ENCODE data around the gene LEFTY1. TPM values are rescaled to one million over a fixed set of nuclear protein-coding genes. Genes with fewer than 3 reads are reported as not detected.

LEFTY1 gene
- total and polyA plus RNA-seq, 2 of the 13 experiments (the other 11 are each of a cell fraction or from before 2014, with no cell fraction given), result 0.29 to 0.79 TPM

DNA sequence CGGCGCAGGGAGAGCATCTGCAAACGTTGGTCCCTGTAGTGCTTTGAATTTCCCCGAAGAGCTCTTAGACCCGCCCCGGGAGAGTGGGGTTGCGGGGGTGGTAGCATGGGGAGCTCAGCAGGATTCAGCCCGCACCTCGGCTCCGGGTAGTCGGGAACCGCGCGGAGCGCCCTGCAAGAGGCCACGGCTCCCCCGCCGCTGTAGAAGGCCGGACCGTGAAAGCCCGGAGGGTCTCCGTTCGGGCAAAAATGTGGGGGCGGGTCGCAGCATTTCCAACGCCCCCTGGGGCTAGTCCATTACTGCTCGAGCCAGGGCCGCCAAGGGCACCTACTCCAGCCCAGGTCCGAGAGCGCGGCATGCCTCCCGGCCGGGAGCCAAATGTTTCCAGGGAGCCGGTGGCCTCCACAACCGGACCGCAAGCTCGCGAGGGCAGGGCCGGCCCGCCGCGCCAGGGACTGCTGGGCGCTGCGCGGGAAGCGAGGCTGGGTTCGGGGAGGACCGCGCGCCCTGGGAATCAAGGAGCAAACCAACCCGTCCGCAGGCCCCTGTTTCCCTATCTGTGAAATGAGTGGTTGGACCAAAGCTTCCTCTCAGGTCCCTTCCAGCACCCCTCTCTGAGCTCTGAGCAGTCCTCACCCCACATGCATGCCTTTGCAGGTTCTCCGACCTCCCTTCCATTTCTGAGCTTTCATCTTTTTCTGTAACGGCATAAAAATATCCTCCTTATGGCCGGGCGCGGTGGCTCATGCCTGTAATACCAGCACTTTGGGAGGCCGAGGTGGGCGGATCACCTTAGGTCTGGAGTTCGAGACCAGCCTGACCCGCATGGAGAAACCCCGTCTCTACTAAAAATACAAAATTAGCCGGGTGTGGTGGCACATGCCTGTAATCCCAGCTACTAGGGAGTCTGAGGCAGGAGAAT lies 6.0 kb downstream of the LEFTY1 start (continued):
- TF ChIP-seq, protein P1, sequence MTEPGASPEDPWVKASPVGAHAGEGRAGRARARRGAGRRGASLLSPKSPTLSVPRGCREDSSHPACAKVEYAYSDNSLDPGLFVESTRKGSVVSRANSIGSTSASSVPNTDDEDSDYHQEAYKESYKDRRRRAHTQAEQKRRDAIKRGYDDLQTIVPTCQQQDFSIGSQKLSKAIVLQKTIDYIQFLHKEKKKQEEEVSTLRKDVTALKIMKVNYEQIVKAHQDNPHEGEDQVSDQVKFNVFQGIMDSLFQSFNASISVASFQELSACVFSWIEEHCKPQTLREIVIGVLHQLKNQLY (CRISPR knock-in tag; IDR thresholded peaks at IDR 0.05), result no peak
- TF ChIP-seq ZMAT3 (CRISPR knock-in tag; conservative IDR thresholded peaks at IDR 0.05) (no peak), BCL6 (CRISPR knock-in tag; IDR thresholded peaks at IDR 0.05) (0 out of 2 replicates have a peak, but pooled peaks have one; percentile 27), AGO2 (optimal IDR thresholded peaks at IDR 0.05; ENCODE audit: low read depth, low read length) (peak; percentile 60), ZNF674 (CRISPR knock-in tag; IDR thresholded peaks at IDR 0.05; ENCODE audit: low read depth) (peak; percentile 16; the same call in 1 of the 2 replicates), ZFP82 (CRISPR knock-in tag; IDR thresholded peaks at IDR 0.05; ENCODE audit: borderline replicate concordance) (peak; percentile 86; the same call in 1 of the 2 replicates), SIN3A (IDR thresholded peaks at IDR 0.05; ENCODE audit: borderline replicate concordance, low read depth, low read length) (no peak), TCF7 (IDR thresholded peaks at IDR 0.05; ENCODE audit: low read depth) (no peak), MED1 (CRISPR knock-in tag; IDR thresholded peaks at IDR 0.05) (no peak), ATF7-NPFF (CRISPR knock-in tag; IDR thresholded peaks at IDR 0.05; ENCODE audit: low read depth) (peak; percentile 57; the same call in 1 of the 2 replicates), ZFP37 (CRISPR knock-in tag; IDR thresholded peaks at IDR 0.05; ENCODE audit: borderline replicate concordance) (no peak; the same call in 1 of the 2 replicates), CBX1 (IDR thresholded peaks at IDR 0.05; ENCODE audit: low read depth) (no peak), ERF (CRISPR knock-in tag; IDR thresholded peaks at IDR 0.05) (no peak), ZKSCAN5 (CRISPR knock-in tag; IDR thresholded peaks at IDR 0.05) (no peak)
- TF ChIP-seq, protein P2, sequence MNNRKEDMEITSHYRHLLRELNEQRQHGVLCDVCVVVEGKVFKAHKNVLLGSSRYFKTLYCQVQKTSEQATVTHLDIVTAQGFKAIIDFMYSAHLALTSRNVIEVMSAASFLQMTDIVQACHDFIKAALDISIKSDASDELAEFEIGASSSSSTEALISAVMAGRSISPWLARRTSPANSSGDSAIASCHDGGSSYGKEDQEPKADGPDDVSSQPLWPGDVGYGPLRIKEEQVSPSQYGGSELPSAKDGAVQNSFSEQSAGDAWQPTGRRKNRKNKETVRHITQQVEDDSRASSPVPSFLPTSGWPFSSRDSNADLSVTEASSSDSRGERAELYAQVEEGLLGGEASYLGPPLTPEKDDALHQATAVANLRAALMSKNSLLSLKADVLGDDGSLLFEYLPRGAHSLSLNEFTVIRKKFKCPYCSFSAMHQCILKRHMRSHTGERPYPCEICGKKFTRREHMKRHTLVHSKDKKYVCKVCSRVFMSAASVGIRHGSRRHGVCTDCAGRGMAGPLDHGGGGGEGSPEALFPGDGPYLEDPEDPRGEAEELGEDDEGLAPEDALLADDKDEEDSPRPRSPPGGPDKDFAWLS (CRISPR knock-in tag; IDR thresholded peaks at IDR 0.05; ENCODE audit: borderline replicate concordance), result no peak
- TF ChIP-seq, protein P3, sequence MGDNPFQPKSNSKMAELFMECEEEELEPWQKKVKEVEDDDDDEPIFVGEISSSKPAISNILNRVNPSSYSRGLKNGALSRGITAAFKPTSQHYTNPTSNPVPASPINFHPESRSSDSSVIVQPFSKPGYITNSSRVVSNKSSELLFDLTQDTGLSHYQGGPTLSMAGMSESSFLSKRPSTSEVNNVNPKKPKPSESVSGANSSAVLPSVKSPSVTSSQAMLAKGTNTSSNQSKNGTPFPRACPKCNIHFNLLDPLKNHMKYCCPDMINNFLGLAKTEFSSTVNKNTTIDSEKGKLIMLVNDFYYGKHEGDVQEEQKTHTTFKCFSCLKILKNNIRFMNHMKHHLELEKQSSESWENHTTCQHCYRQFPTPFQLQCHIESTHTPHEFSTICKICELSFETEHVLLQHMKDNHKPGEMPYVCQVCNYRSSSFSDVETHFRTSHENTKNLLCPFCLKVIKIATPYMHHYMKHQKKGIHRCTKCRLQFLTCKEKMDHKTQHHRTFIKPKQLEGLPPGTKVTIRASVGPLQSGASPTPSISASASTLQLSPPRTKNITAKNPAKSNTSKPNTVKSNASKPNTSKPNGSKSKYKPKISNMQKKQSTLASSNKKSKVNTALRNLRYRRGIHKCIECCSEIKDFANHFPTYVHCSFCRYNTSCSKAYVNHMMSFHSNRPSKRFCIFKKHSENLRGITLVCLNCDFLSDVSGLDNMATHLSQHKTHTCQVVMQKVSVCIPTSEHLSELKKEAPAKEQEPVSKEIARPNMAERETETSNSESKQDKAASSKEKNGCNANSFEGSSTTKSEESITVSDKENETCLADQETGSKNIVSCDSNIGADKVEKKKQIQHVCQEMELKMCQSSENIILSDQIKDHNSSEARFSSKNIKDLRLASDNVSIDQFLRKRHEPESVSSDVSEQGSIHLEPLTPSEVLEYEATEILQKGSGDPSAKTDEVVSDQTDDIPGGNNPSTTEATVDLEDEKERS (CRISPR knock-in tag; IDR thresholded peaks at IDR 0.05), result peak; percentile 28; the same call in 1 of the 2 replicates
- TF ChIP-seq, protein P4, sequence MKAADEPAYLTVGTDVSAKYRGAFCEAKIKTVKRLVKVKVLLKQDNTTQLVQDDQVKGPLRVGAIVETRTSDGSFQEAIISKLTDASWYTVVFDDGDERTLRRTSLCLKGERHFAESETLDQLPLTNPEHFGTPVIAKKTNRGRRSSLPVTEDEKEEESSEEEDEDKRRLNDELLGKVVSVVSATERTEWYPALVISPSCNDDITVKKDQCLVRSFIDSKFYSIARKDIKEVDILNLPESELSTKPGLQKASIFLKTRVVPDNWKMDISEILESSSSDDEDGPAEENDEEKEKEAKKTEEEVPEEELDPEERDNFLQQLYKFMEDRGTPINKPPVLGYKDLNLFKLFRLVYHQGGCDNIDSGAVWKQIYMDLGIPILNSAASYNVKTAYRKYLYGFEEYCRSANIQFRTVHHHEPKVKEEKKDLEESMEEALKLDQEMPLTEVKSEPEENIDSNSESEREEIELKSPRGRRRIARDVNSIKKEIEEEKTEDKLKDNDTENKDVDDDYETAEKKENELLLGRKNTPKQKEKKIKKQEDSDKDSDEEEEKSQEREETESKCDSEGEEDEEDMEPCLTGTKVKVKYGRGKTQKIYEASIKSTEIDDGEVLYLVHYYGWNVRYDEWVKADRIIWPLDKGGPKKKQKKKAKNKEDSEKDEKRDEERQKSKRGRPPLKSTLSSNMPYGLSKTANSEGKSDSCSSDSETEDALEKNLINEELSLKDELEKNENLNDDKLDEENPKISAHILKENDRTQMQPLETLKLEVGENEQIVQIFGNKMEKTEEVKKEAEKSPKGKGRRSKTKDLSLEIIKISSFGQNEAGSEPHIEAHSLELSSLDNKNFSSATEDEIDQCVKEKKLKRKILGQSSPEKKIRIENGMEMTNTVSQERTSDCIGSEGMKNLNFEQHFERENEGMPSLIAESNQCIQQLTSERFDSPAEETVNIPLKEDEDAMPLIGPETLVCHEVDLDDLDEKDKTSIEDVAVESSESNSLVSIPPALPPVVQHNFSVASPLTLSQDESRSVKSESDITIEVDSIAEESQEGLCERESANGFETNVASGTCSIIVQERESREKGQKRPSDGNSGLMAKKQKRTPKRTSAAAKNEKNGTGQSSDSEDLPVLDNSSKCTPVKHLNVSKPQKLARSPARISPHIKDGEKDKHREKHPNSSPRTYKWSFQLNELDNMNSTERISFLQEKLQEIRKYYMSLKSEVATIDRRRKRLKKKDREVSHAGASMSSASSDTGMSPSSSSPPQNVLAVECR (CRISPR knock-in tag; IDR thresholded peaks at IDR 0.05; ENCODE audit: borderline replicate concordance), result 0 out of 2 replicates have a peak, but pooled peaks have one; percentile 11
